SK-MEL-5 (cell line): ENCODE results near the gene EP300. TPM values are rescaled to one million over a fixed set of nuclear protein-coding genes. Genes with fewer than 3 reads are reported as not detected.
A peak's percentile ranks its signal among the peaks of the same experiment; 100 is the strongest.
"Not testable (repeated sequence)": the region's sequence is repeated elsewhere in the genome, so short reads cannot be mapped to it uniquely, and the experiment has no call there.

ENCODE experiments used
- DNase-seq: peaks from one replicate; pipeline ENCODE4 v3.0.0-alpha.2; 2016; ENCODE audit warnings: low read depth, low spot score
- in situ Hi-C: cut with HindIII; loops from 2 replicates; pipeline ENCODE4 v1.10.0; 2016; ENCODE audit warnings: low sequenced_read_pairs, high pct_unique_total_duplicates, low pct_unique_long_range_greater_than_20kb
- total RNA-seq: library from RNA; depleted of rRNA; stranded (reverse); fragments of >200 nt; shearing (Covaris generic); gene quantifications from 2 replicates; pipeline ENCODE4 v1.2.3, GENCODE V29; 2014

EP300 gene
- total RNA-seq, 1 experiment from 2014 or later: 29.0 TPM

GRCh38 chr22:41074941-41075710 lies 17.3 kb upstream of the EP300 start:
- in situ Hi-C loops: no loop called here
- no peak for DNase-seq

- no peak for DNase-seq
- in situ Hi-C loops: no loop called here
Observed at GRCh38 chr22:41075946-41076345, 16.4 kb upstream of the EP300 start.

- no peak for DNase-seq
- in situ Hi-C loops: no loop called here
Observed at GRCh38 chr22:41076857-41077256, 15.5 kb upstream of the EP300 start.

- in situ Hi-C loops: no loop called here
- DNase-seq: no peak
Observed at GRCh38 chr22:41078931-41079330, 13.5 kb upstream of the EP300 start.

- in situ Hi-C loops: no loop called here
- DNase-seq: peak; percentile 12
Observed at GRCh38 chr22:41085842-41086241, 6.5 kb upstream of the EP300 start.

GRCh38 chr22:41091132-41092022 lies 1.0 kb upstream of the EP300 start:
- in situ Hi-C loops: no loop called here

GRCh38 chr22:41092847-41093411 lies 537 bp downstream of the EP300 start:
- DNase-seq: peak; percentile 35
- in situ Hi-C loops: no loop called here

More at GRCh38 chr22:41091132-41092022, 1.0 kb upstream of the EP300 start:
- DNase-seq: peak; percentile 99

GRCh38 chr22:41094041-41094593 lies 1.7 kb downstream of the EP300 start:
- in situ Hi-C loops: no loop called here
- DNase-seq: peak; percentile 55

- in situ Hi-C loops: no loop called here
- DNase-seq: no peak
Observed at GRCh38 chr22:41096391-41096790, 4.0 kb downstream of the EP300 start.

- in situ Hi-C loops: no loop called here
- no peak for DNase-seq
Observed at GRCh38 chr22:41096841-41097240, 4.4 kb downstream of the EP300 start.

GRCh38 chr22:41099036-41099435 lies 6.6 kb downstream of the EP300 start:
- in situ Hi-C loops: no loop called here
- DNase-seq: no peak

- no peak for DNase-seq
Observed at GRCh38 chr22:41106122-41106968, 14.0 kb downstream of the EP300 start.

GRCh38 chr22:41106969-41107325 lies 14.6 kb downstream of the EP300 start:
- in situ Hi-C loops, DNase-seq: not testable (repeated sequence)

More at GRCh38 chr22:41106122-41106968, 14.0 kb downstream of the EP300 start:
- in situ Hi-C loops: no loop called here

GRCh38 chr22:41110968-41111367 lies 18.6 kb downstream of the EP300 start:
- in situ Hi-C loops: no loop called here
- no peak for DNase-seq

GRCh38 chr22:41116342-41116741 lies 23.9 kb downstream of the EP300 start:
- DNase-seq: no peak
- in situ Hi-C loops: no loop called here

- DNase-seq: no peak
- in situ Hi-C loops: no loop called here
Observed at GRCh38 chr22:41117127-41117965, 25.0 kb downstream of the EP300 start.
